G401.6 (cell line): Measurements from ENCODE around the gene LTBP2.

Experiments
- FAIRE-seq: peaks from 2 replicates; lab custom pipeline; 2012; peaks lifted over from hg19 to GRCh38; lab: Jason Lieb, UNC

LTBP2 gene

GRCh38 chr14:74611650-74612349 lies at the start of gene LTBP2:
LTBP2 (minus strand) TSS chr14:74612237; CDS start chr14:74611944, 293 bp downstream.
- FAIRE-seq: no peak

- FAIRE-seq: no peak
These were observed 48.8 kb upstream of the LTBP2 start for GRCh38 chr14:74660863-74661262.

GRCh38 chr14:74660167-74660566 lies 48.1 kb upstream of the LTBP2 start:
- no peak for FAIRE-seq

- no peak for FAIRE-seq
These were observed 46.6 kb upstream of the LTBP2 start for GRCh38 chr14:74658535-74659131.

GRCh38 chr14:74656964-74657363 lies 44.9 kb upstream of the LTBP2 start:
- no peak for FAIRE-seq

- FAIRE-seq: peak; percentile 3
These were observed 43.8 kb upstream of the LTBP2 start for GRCh38 chr14:74655599-74656395.

GRCh38 chr14:74654931-74655330 lies 42.9 kb upstream of the LTBP2 start:
- no peak for FAIRE-seq

- FAIRE-seq: no peak
These were observed 41.5 kb upstream of the LTBP2 start for GRCh38 chr14:74653386-74654138.

- no peak for FAIRE-seq
These were observed 40.5 kb upstream of the LTBP2 start for GRCh38 chr14:74652541-74652940.

GRCh38 chr14:74650927-74651686 lies 39.1 kb upstream of the LTBP2 start:
- FAIRE-seq: no peak

GRCh38 chr14:74649673-74650072 lies 37.6 kb upstream of the LTBP2 start:
- FAIRE-seq: no peak

GRCh38 chr14:74649167-74649566 lies 37.1 kb upstream of the LTBP2 start:
- no peak for FAIRE-seq

- FAIRE-seq: no peak
These were observed 36.6 kb upstream of the LTBP2 start for GRCh38 chr14:74648601-74649000.

GRCh38 chr14:74647678-74648461 lies 35.8 kb upstream of the LTBP2 start:
- no peak for FAIRE-seq

GRCh38 chr14:74647061-74647677 lies 35.1 kb upstream of the LTBP2 start:
- no peak for FAIRE-seq

- no peak for FAIRE-seq
These were observed 33.9 kb upstream of the LTBP2 start for GRCh38 chr14:74645756-74646470.

- no peak for FAIRE-seq
These were observed 33.2 kb upstream of the LTBP2 start for GRCh38 chr14:74645244-74645643.

GRCh38 chr14:74641601-74642391 lies 29.8 kb upstream of the LTBP2 start:
- FAIRE-seq: no peak

GRCh38 chr14:74638966-74639365 lies 26.9 kb upstream of the LTBP2 start:
- no peak for FAIRE-seq
